ENCODE measurements around the gene NR1H2.
A peak's percentile ranks its signal among the peaks of the same experiment; 100 is the strongest.
"Not testable (repeated sequence)": the region's sequence is repeated elsewhere in the genome, so short reads cannot be mapped to it uniquely, and the experiment has no call there.

NR1H2 gene

GRCh38 chr19:50352242-50352641 is 24.0 kb upstream of the NR1H2 start:
- H3K4me3 ChIP-seq (replicated peaks; ENCODE audit: low read depth, low read length) = no peak overlapping the region
- no peak for TF ChIP-seq CTCF (IDR thresholded peaks at IDR 0.05; ENCODE audit: low read length, missing control alignments)
- DNase-seq (ENCODE audit: low read depth) = no peak

- H3K4me3 ChIP-seq (replicated peaks; ENCODE audit: low read depth, low read length); DNase-seq (ENCODE audit: low read depth): not testable (repeated sequence)
Observed at GRCh38 chr19:50353487-50353880, 22.8 kb upstream of the NR1H2 start.

GRCh38 chr19:50356691-50357177 is 19.5 kb upstream of the NR1H2 start:
- TF ChIP-seq CTCF (IDR thresholded peaks at IDR 0.05; ENCODE audit: low read length, missing control alignments) = no peak
- no peak overlapping the region for H3K4me3 ChIP-seq (replicated peaks; ENCODE audit: low read depth, low read length)
- no peak for DNase-seq (ENCODE audit: low read depth)

- peak; percentile 82 for TF ChIP-seq CTCF (IDR thresholded peaks at IDR 0.05; ENCODE audit: low read length, missing control alignments)
Observed at GRCh38 chr19:50357178-50358100, 18.8 kb upstream of the NR1H2 start.

GRCh38 chr19:50358483-50359327 is 17.6 kb upstream of the NR1H2 start:
- H3K4me3 ChIP-seq (replicated peaks; ENCODE audit: low read depth, low read length) = peak overlapping the region; percentile 51
- TF ChIP-seq CTCF (IDR thresholded peaks at IDR 0.05; ENCODE audit: low read length, missing control alignments) = no peak
- DNase-seq (ENCODE audit: low read depth) = peak; percentile 56

More at GRCh38 chr19:50357178-50358100, 18.8 kb upstream of the NR1H2 start:
- H3K4me3 ChIP-seq (replicated peaks; ENCODE audit: low read depth, low read length) = peak overlapping the region; percentile 40
- peak; percentile 57 for DNase-seq (ENCODE audit: low read depth)

- H3K4me3 ChIP-seq (replicated peaks; ENCODE audit: low read depth, low read length) = no peak overlapping the region
- DNase-seq (ENCODE audit: low read depth) = no peak
- no peak for TF ChIP-seq CTCF (IDR thresholded peaks at IDR 0.05; ENCODE audit: low read length, missing control alignments)
Observed at GRCh38 chr19:50359328-50359818, 16.9 kb upstream of the NR1H2 start.

Data from fibroblast of pulmonary artery (primary cell).